OCI-LY3 (cell line): ENCODE results near the gene SLC1A4.

ENCODE experiments used
- H2AFZ ChIP-seq: fragments of 200-600, 300-600 bp; shearing (Covaris generic); 2 replicates; pipeline ENCODE4 v1.6.0; 2014; ENCODE audit warnings: antibody characterized with exemption, low read depth, low read length
- H3K27ac ChIP-seq: fragments of 200-600, 300-600 bp; sonication (generic); 2 replicates; pipeline ENCODE4 v1.5.1; 2014; ENCODE audit warnings: mild to moderate bottlenecking, low read length, moderate library complexity, mixed read lengths
- H3K27me3 ChIP-seq: fragments of 200-600, 300-600 bp; sonication (generic); 2 replicates; pipeline ENCODE4 v1.6.1; 2014; ENCODE audit warnings: low read depth, low read length, mixed read lengths
- H3K36me3 ChIP-seq: fragments of 200-600, 300-600 bp; sonication (generic); replicated peaks from 2 replicates; pipeline ENCODE3; 2014; ENCODE audit warnings: low read depth, low read length, mixed read lengths
- H3K4me1 ChIP-seq: fragments of 300-600, 200-600 bp; sonication (generic); 2 replicates; pipeline ENCODE4 v1.6.1; 2014; ENCODE audit warnings: low read length, mixed read lengths
- H3K4me2 ChIP-seq: fragments of 200-600, 300-600 bp; sonication (generic); 2 replicates; pipeline ENCODE4 v1.6.1; 2014; ENCODE audit warnings: low read length, mixed read lengths
- H3K4me3 ChIP-seq: fragments of 300-600, 200-600 bp; sonication (generic); 2 replicates; pipeline ENCODE4 v1.5.1; 2014; ENCODE audit warnings: antibody characterized with exemption, mild to moderate bottlenecking, low read length, moderate library complexity
- H3K79me2 ChIP-seq: fragments of 300-600, 200-600 bp; shearing (Covaris generic); 2 replicates; pipeline ENCODE4 v1.6.1; 2014; ENCODE audit warnings: mild to moderate bottlenecking, low read length, mixed read lengths
- H3K9ac ChIP-seq: fragments of 300-600, 200-600 bp; shearing (Covaris generic); 2 replicates; pipeline ENCODE4 v1.6.0; 2014; ENCODE audit warnings: mild to moderate bottlenecking, low read length, moderate library complexity
- H3K9me3 ChIP-seq: fragments of 200-600, 300-600 bp; shearing (Covaris generic); 2 replicates; pipeline ENCODE4 v1.6.1; 2014; ENCODE audit warnings: low read length, mixed read lengths; ENCODE audit not compliant: insufficient read depth
- H4K20me1 ChIP-seq: fragments of 200-600, 300-600 bp; sonication (generic); 2 replicates; pipeline ENCODE4 v1.6.1; 2016; ENCODE audit warnings: low read length, mixed read lengths; ENCODE audit not compliant: insufficient read depth
- EZH2phosphoT487 ChIP-seq: fragments of 200-600 bp; shearing (Covaris generic); IDR thresholded peaks from 2 replicates; pipeline ENCODE4 v1.6.1; 2018; ENCODE audit warnings: antibody characterized with exemption, mixed run types, low read depth
- TF ChIP-seq, protein P1 (sequence below): fragments of 200-600, 300-600 bp; sonication (generic); IDR thresholded peaks from 2 replicates; pipeline ENCODE4 v1.5.1; 2014; ENCODE audit warnings: antibody characterized with exemption, low read length, low read depth

The SLC1A4 gene

GRCh38 chr2:65016789-65017188, 27.6 kb downstream of the SLC1A4 start:
- H3K4me3 ChIP-seq = no peak overlapping the region
- H4K20me1 ChIP-seq = 0 out of 2 replicates have a peak, but pooled peaks cover 2% of the 10 kb centered on the region
- H3K27me3 ChIP-seq = no peaks in the 10 kb centered on the region
- no peaks in the 10 kb centered on the region for H3K9me3 ChIP-seq
- no peak for TF ChIP-seq EZH2phosphoT487
- TF ChIP-seq, protein P1, sequence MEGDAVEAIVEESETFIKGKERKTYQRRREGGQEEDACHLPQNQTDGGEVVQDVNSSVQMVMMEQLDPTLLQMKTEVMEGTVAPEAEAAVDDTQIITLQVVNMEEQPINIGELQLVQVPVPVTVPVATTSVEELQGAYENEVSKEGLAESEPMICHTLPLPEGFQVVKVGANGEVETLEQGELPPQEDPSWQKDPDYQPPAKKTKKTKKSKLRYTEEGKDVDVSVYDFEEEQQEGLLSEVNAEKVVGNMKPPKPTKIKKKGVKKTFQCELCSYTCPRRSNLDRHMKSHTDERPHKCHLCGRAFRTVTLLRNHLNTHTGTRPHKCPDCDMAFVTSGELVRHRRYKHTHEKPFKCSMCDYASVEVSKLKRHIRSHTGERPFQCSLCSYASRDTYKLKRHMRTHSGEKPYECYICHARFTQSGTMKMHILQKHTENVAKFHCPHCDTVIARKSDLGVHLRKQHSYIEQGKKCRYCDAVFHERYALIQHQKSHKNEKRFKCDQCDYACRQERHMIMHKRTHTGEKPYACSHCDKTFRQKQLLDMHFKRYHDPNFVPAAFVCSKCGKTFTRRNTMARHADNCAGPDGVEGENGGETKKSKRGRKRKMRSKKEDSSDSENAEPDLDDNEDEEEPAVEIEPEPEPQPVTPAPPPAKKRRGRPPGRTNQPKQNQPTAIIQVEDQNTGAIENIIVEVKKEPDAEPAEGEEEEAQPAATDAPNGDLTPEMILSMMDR = no peak
- no peaks in the 10 kb centered on the region for H3K79me2 ChIP-seq
- H3K36me3 ChIP-seq = peaks cover 53% of the 10 kb centered on the region
- H3K4me2 ChIP-seq = no peak overlapping the region
- H3K9ac ChIP-seq = no peak overlapping the region
- no peak overlapping the region for H3K27ac ChIP-seq
- peaks cover 27% of the 10 kb centered on the region for H3K4me1 ChIP-seq
- no peak overlapping the region for H2AFZ ChIP-seq

GRCh38 chr2:65017335-65017734, 28.1 kb downstream of the SLC1A4 start:
- Histone ChIP-seq H3K4me1 (peaks cover 27% of the 10 kb centered on the region), H3K27me3 (no peaks in the 10 kb centered on the region), H3K4me3 (no peak overlapping the region), H3K36me3 (peaks cover 59% of the 10 kb centered on the region), H3K27ac (no peak overlapping the region), H2AFZ (no peak overlapping the region), H3K9me3 (no peaks in the 10 kb centered on the region), H3K4me2 (no peak overlapping the region), H3K79me2 (no peaks in the 10 kb centered on the region), H4K20me1 (0 out of 2 replicates have a peak, but pooled peaks cover 2% of the 10 kb centered on the region), H3K9ac (no peak overlapping the region)
- TF ChIP-seq, protein P1 = peak; percentile 50
- TF ChIP-seq EZH2phosphoT487 = no peak

GRCh38 chr2:65018141-65018582, 29.0 kb downstream of the SLC1A4 start:
- Histone ChIP-seq H3K4me3 (no peak overlapping the region), H3K36me3 (peaks cover 66% of the 10 kb centered on the region), H3K27me3 (no peaks in the 10 kb centered on the region), H3K4me2 (no peak overlapping the region), H2AFZ (no peak overlapping the region), H3K9me3 (no peaks in the 10 kb centered on the region), H4K20me1 (0 out of 2 replicates have a peak, but pooled peaks cover 2% of the 10 kb centered on the region), H3K27ac (no peak overlapping the region), H3K9ac (no peak overlapping the region), H3K4me1 (peaks cover 27% of the 10 kb centered on the region), H3K79me2 (no peaks in the 10 kb centered on the region)
- TF ChIP-seq, protein P1 = no peak
- no peak for TF ChIP-seq EZH2phosphoT487

DNA sequence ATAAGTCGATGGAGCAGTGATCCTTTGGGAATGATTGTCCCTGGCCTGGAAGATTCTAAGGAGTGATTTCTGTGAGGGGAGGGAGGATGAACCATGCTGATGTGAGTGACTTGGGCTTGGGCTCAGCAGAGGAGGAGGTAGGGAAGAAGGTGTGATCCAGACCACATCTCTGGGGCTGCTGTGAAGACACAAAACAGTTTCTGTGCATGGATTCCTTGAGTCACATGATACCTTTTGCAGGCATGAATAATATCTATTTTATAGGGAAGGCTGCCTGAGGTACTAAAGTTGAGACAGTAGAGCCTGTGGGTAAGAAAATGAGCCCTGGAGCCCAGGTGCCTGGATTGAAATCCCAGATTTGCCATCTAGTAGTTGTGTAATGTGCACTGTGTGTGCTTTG, 29.8 kb downstream of the SLC1A4 start:
- H3K27ac ChIP-seq = no peak overlapping the region
- H3K4me2 ChIP-seq = no peak overlapping the region

More for the DNA sequence above, 29.8 kb downstream of the SLC1A4 start:
- Histone ChIP-seq H3K9me3 (no peaks in the 10 kb centered on the region), H3K79me2 (no peaks in the 10 kb centered on the region), H3K36me3 (peaks cover 75% of the 10 kb centered on the region), H3K4me1 (peaks cover 20% of the 10 kb centered on the region), H3K27me3 (no peaks in the 10 kb centered on the region), H2AFZ (no peak overlapping the region), H3K4me3 (no peak overlapping the region), H4K20me1 (0 out of 2 replicates have a peak, but pooled peaks cover 2% of the 10 kb centered on the region), H3K9ac (no peak overlapping the region)
- TF ChIP-seq, protein P1 = no peak
- no peak for TF ChIP-seq EZH2phosphoT487
